ENCODE results near the gene MRGPRD.

Gene MRGPRD

GRCh38 chr11:68933605-68934320 lies 47.0 kb downstream of the MRGPRD start:
- no peaks in the 10 kb centered on the region for H3K4me1 ChIP-seq (ENCODE audit: insufficient read depth, insufficient read length)
- H3K4me3 ChIP-seq (ENCODE audit: insufficient read length, low read depth), result no peak overlapping the region
- DNase-seq (ENCODE audit: low read depth, low spot score), result no peak
- no peak overlapping the region for H3K9ac ChIP-seq (ENCODE audit: insufficient read length, low read depth)
- TF ChIP-seq ZNF274 (IDR thresholded peaks at IDR 0.05; ENCODE audit: low read depth, low read length) (no peak), YY1 (IDR thresholded peaks at IDR 0.05; ENCODE audit: insufficient read depth, insufficient read length) (no peak)
- H3K27me3 ChIP-seq (ENCODE audit: insufficient read depth, insufficient read length), result no peaks in the 10 kb centered on the region
- no peaks in the 10 kb centered on the region for H3K9me3 ChIP-seq (ENCODE audit: insufficient read depth, low read length)
- H3K36me3 ChIP-seq (ENCODE audit: insufficient read depth, insufficient read length, low read length), result peaks cover 91% of the 10 kb centered on the region

- DNase-seq (ENCODE audit: low read depth, low spot score), result no peak
- Histone ChIP-seq H3K4me3 (ENCODE audit: insufficient read length, low read depth) (no peak overlapping the region), H3K27me3 (ENCODE audit: insufficient read depth, insufficient read length) (no peaks in the 10 kb centered on the region), H3K9ac (ENCODE audit: insufficient read length, low read depth) (no peak overlapping the region), H3K4me1 (ENCODE audit: insufficient read depth, insufficient read length) (no peaks in the 10 kb centered on the region), H3K36me3 (ENCODE audit: insufficient read depth, insufficient read length, low read length) (peaks cover 90% of the 10 kb centered on the region), H3K9me3 (ENCODE audit: insufficient read depth, low read length) (no peaks in the 10 kb centered on the region)
- TF ChIP-seq YY1 (IDR thresholded peaks at IDR 0.05; ENCODE audit: insufficient read depth, insufficient read length) (no peak), ZNF274 (IDR thresholded peaks at IDR 0.05; ENCODE audit: low read depth, low read length) (no peak), SUZ12 (IDR thresholded peaks at IDR 0.05; ENCODE audit: extremely low read depth, insufficient read depth, insufficient read length) (no peak)
Measured at GRCh38 chr11:68932933-68933577, 47.7 kb downstream of the MRGPRD start.

- peaks cover 91% of the 10 kb centered on the region for H3K36me3 ChIP-seq (ENCODE audit: insufficient read depth, insufficient read length, low read length)
- TF ChIP-seq ZNF274 (IDR thresholded peaks at IDR 0.05; ENCODE audit: low read depth, low read length) (no peak), YY1 (IDR thresholded peaks at IDR 0.05; ENCODE audit: insufficient read depth, insufficient read length) (no peak), SUZ12 (IDR thresholded peaks at IDR 0.05; ENCODE audit: extremely low read depth, insufficient read depth, insufficient read length) (no peak)
- H3K4me1 ChIP-seq (ENCODE audit: insufficient read depth, insufficient read length), result no peaks in the 10 kb centered on the region
- DNase-seq (ENCODE audit: low read depth, low spot score), result no peak
- H3K9ac ChIP-seq (ENCODE audit: insufficient read length, low read depth), result no peak overlapping the region
- H3K27me3 ChIP-seq (ENCODE audit: insufficient read depth, insufficient read length), result no peaks in the 10 kb centered on the region
- no peak overlapping the region for H3K4me3 ChIP-seq (ENCODE audit: insufficient read length, low read depth)
- no peaks in the 10 kb centered on the region for H3K9me3 ChIP-seq (ENCODE audit: insufficient read depth, low read length)
Measured at GRCh38 chr11:68932358-68932757, 48.4 kb downstream of the MRGPRD start.

GRCh38 chr11:68931911-68932310 lies 48.9 kb downstream of the MRGPRD start:
- TF ChIP-seq SUZ12 (IDR thresholded peaks at IDR 0.05; ENCODE audit: extremely low read depth, insufficient read depth, insufficient read length) (no peak), YY1 (IDR thresholded peaks at IDR 0.05; ENCODE audit: insufficient read depth, insufficient read length) (no peak), ZNF274 (IDR thresholded peaks at IDR 0.05; ENCODE audit: low read depth, low read length) (no peak)
- DNase-seq (ENCODE audit: low read depth, low spot score), result no peak
- Histone ChIP-seq H3K9ac (ENCODE audit: insufficient read length, low read depth) (no peak overlapping the region), H3K4me1 (ENCODE audit: insufficient read depth, insufficient read length) (no peaks in the 10 kb centered on the region), H3K4me3 (ENCODE audit: insufficient read length, low read depth) (no peak overlapping the region), H3K36me3 (ENCODE audit: insufficient read depth, insufficient read length, low read length) (peaks cover 88% of the 10 kb centered on the region), H3K27me3 (ENCODE audit: insufficient read depth, insufficient read length) (no peaks in the 10 kb centered on the region), H3K9me3 (ENCODE audit: insufficient read depth, low read length) (no peaks in the 10 kb centered on the region)

GRCh38 chr11:68930991-68931855 lies 49.6 kb downstream of the MRGPRD start:
- Histone ChIP-seq H3K36me3 (ENCODE audit: insufficient read depth, insufficient read length, low read length) (peaks cover 81% of the 10 kb centered on the region), H3K9ac (ENCODE audit: insufficient read length, low read depth) (no peak overlapping the region), H3K4me1 (ENCODE audit: insufficient read depth, insufficient read length) (no peaks in the 10 kb centered on the region), H3K27me3 (ENCODE audit: insufficient read depth, insufficient read length) (no peaks in the 10 kb centered on the region), H3K9me3 (ENCODE audit: insufficient read depth, low read length) (peaks cover 3% of the 10 kb centered on the region), H3K4me3 (ENCODE audit: insufficient read length, low read depth) (no peak overlapping the region)
- TF ChIP-seq SUZ12 (IDR thresholded peaks at IDR 0.05; ENCODE audit: extremely low read depth, insufficient read depth, insufficient read length), result no peak
- TF ChIP-seq YY1 (IDR thresholded peaks at IDR 0.05; ENCODE audit: insufficient read depth, insufficient read length), result no peak
- no peak for TF ChIP-seq ZNF274 (IDR thresholded peaks at IDR 0.05; ENCODE audit: low read depth, low read length)
- DNase-seq (ENCODE audit: low read depth, low spot score), result no peak
